Activated naive CD4-positive, alpha-beta T cell (primary cell): ENCODE measurements around the gene KAZN.

Experiments used
- DNase-seq, 4 experiments: peaks; one replicate each; lab custom pipeline; 2025; lab: John Stamatoyannopoulos, UW

KAZN gene

DNA sequence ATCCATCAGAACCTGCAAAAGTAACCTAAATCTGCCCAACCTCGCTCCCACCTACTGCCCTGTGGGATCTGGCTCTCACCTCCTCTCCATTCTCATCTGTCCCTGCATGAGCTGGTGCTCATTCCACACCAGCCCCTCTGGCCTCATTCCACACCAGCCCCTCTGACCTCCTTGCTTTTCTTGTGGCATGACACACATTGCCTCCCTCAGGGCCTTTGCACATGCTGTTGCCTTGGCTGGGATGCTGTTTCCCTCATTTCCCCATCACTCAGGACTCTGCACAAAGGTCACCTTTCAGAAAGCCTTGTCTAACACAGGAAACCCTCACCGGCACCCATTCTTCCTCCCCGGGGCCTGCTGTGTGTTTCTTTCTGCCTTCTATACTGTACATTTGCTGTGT, 197.1 kb downstream of the KAZN start:
- DNase-seq: no peak

DNA sequence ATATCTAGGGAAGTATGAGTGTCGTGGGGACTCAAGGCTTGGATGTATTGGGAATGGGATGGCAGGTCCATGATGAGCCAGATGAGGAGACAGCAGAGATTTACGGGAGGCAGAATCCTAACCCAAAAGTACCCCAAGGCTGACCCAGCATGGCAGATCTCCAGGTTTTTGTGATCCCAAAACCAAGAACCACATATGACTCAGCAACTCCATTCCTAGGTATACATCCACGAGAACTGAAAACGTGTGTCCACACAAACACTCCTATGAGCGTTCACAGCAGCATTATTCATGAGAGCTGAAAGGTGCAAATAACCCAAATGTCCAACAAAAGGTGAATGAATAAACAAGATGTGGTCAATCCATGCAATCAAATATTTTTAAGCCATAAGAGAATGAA, 201.5 kb downstream of the KAZN start:
- no peak for DNase-seq

- DNase-seq: no peak
Observed at GRCh38 chr1:14800500-14801076, 202.1 kb downstream of the KAZN start.

DNA sequence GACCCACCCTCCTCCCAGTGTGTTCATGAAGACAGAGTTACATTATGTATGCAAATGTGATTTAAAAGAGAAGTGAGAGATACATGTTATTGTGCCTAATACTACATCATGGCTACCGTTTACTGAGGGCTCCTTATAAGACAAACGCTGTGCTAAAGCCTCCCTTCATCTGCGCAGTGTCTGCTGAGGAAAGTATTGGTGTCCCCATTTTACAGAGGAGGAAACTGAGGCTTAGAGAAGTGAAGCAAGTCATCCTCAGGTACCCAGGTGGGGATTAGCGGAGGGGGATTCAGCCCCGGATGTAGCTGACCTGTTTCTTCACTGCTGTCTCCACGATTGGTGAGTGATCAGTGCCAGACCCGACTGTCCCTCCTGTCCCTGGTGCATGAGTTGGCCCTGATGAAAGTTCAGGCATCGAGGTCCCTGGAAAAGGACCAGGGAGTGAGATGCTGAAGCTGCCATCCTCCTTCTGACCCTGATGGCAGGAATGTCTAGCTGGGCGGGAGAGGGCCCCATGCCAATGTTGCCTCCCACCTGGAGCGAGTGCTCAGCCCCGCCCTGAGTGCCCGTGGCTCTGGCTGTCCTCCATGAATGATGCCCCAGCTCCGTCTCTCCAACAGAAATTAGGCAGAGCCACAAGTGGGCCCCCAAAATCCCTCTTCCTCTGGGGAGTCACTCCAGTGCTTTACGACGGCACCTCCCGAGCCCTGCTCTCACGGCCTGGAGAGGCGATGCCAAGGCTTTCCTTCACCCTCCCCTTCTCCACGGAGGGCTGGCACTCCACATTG, 204.7 kb downstream of the KAZN start:
- no peak for DNase-seq

GRCh38 chr1:14804626-14805025, 206.1 kb downstream of the KAZN start:
- DNase-seq: no peak

DNA sequence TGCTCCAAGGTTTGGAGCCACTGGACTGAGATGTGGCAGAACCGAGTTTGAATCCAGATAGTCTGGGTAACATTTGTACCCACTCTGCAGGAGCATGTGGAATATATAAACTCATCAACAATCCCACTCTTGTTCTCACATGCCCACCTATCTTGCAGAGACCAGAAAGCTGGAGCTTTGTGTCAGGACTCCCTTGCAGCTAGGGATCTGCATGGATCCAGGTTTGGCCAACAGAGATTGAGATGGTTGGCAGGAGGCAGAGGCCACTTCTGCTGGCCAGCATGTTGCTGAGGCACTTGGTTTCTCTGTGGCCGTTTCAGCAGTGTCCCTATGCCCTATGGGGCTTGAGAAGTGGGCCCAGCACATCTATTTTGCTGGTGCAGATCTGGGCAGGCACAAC, 208.3 kb downstream of the KAZN start:
- DNase-seq: no peak

GRCh38 chr1:14808768-14809167, 210.3 kb downstream of the KAZN start:
- DNase-seq: no peak

DNA sequence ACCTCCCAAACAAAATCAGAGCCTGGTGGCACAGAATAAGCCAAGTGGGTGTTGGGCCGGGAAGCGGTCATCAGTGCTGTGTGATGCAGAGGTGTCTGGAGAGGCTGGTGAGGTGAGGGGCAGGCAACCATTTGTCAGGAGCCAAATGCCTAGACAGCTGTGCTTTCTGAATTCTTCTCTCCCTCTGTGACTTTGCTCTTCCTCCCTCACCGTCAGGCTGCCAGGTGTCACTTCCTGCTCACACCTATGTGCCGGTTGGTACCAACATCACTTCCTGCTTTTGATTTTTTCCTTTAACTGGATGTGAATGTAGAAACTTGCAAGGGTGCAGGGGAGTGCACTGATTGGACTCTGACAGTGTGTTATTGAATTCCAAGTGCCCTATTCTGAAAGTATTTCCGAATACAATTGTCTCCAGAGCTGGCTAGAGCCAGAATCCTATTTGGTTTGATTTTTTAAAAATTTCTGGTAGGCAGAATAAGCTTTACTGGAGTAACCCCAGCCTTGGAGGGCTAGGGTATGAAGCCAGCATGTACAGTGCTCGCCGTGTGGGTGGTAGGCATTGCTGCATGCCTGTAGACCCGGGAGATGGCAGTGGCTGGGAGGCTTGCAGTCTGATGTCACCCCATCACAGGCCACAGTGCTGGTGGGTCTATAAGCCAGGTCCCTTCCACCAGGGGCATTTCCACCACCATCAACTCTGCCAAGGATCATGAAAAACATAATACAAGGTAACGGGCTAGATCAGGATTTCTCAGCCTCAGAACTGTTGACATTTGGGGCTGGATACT, 210.9 kb downstream of the KAZN start:
- DNase-seq: no peak

- no peak for DNase-seq
Observed at GRCh38 chr1:14810595-14811361, 212.3 kb downstream of the KAZN start.

- no peak for DNase-seq
Observed at GRCh38 chr1:14811573-14811972, 213.1 kb downstream of the KAZN start.

DNA sequence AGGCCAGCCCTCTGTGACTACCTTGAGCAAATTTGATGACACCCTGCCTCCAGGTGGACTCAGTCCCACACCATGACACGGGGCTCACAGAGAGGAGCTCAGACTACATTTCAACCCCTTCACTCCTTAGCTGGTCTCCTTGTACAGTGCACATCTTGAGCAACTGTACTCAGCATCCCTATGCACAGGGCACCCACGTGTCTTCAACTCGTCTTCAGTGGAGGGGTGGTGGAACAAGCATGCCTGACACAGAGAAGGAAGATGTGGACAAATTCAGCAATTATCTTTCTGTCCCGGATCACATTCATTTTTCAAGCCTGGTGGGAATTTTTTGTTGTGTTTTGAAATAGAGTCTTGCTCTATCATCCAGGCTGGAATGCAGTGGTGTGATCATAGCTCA, 213.7 kb downstream of the KAZN start:
- no peak for DNase-seq

GRCh38 chr1:14815175-14815877, 216.8 kb downstream of the KAZN start:
- no peak for DNase-seq

DNA sequence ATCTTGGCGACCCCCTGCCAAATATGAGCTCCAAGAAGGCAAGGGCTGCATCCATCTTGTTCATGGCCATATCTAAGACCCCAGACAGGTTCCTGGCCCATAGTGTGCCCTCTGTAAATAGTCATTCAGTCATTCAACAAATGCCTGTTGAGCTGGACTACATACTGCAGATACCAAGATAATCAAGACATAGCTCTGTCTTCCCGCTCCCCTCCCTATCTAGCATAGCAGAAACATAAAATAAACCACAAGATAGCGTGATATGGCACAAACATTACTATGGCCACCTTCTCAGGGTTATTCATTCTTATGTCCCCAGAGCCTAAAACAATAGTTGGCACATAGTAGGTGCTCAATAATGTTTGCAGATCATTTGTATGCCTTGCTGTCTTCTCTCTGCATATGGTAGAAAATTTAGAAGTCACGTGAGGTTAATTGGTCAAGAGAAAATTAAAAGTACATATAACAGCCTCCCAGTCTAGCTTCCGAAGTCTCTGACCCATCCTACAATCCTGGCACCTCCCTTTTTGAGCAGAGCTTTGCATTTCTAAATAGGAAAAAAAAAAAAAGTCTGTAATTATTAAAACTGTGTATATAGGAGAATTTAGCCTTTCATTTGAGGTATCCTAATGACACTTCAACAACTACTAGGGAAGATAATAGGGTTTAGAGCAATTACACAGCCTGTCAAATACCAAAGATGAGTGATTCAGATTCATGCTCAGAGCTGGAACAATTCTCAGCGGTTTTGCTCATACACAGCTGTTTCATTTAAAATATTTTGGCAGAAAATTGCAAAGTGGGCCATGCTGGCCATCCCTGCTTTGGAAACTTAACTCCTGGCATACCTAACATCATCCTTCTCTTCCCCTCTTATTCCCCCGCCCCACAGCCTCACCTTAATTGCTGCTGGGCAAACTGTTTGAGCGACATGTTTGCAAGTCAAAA, 219.0 kb downstream of the KAZN start:
- DNase-seq: no peak

DNA sequence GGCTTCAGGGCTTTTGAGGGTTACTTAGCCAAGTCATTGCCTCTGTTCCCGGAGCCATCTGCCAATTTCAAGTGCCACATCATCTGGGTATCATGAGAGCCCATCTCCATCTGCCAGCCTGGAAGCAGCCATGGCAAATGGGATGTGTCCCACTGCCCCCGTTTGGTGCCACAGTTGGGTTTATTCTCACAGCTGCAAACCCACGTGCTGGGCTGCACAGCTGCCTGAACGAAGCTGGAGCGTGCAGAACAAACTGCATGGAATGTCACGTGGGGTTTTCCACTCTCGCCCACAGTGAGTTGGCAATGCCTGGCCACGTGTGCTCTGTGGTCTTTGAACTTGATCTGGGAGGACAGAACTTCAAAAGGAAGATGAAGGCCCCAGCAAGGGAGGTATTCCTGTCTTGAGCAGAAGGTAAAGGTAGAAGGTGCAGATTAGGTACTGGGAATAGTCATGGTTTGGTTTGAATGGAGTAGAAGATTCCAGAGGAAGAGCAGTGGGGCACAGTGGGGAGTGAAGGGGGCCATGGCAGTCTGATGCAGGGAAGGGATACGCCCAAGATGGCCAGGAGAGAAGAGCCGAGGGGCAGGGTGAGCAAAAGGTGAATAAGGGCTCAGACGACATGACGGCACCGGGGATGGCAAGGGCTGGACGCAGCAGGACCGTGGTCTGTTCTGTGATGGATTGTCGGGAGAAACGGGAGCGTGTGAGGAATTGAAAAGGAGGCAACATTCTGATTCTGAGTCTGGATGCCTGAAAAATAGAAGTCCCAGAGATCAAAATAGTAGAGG, 222.0 kb downstream of the KAZN start:
- DNase-seq: no peak

GRCh38 chr1:14822493-14822892, 224.0 kb downstream of the KAZN start:
- no peak for DNase-seq

DNA sequence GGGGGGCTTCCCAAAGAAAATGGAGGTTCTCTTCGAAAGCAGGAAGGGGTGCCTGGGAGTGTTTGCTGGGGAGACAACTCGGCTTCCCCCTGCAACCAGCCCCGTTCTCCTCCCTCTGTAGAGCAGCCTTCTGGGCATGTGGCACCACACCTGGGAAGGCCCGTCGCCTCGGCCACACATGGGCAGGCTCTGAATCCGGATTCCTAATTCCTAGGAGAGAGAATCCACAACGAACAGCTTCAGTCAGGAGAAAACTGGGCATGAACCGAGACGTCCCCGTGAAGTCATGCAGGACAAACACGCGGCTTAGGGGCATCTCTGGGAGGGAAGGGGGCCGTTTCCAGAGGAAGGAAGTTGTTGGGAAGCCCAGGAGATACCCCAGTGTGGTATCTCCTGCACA, 224.5 kb downstream of the KAZN start:
- no peak for DNase-seq

DNA sequence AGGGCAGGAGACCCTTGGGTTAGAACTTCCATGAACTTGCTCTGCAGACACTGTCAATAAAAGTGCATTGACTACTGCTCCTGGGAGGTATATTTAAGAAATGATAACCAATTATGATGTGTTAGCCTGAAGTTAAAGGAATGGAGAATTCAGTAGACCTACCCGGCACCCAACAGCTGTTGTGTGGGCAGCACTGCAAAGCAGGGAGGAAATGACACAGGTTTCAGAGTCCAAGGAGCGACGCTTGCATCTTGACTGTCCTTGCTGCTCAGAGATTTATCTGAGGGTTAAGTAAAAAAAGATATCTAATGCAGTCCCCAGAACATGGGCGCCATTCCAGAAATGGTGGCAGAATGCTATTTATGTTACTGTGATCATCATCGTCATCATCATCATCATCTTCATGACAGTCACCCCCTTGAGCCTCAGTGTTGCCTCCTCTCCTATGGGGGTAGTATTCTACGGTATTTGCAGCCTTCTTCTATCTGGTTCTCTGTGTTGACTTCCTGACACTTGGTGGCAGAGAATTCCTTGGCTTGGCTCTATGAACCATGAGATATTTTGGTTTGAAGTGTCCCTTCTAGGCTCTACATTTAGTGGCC, 225.9 kb downstream of the KAZN start:
- DNase-seq: no peak

- DNase-seq: no peak
Observed at GRCh38 chr1:14825396-14825795, 226.9 kb downstream of the KAZN start.

DNA sequence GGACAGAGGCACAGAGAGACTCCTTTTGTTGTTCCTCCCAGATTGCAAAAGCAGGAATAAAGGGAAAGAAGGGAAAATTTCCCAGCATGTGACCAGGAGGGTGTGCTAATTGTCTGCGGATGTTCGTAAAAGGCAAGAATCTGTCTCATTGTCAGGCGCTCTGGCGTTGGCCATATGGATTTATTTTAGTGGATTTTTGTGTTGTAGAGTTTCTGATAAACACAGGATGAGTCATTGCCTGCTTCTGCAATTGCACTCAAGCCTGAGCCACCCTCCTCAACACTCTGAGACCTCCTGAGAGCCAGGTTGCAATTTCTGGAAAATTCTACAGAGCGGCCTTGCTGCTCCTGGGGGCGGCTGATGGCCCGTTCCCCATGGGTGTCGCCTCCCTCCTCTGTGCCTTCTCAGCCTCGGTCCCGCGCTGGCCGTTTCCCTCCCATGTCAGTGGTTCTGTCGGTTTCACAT, 227.7 kb downstream of the KAZN start:
- no peak for DNase-seq
